ENCODE data around the gene PLA2G4A.
A peak's percentile ranks its signal among the peaks of the same experiment; 100 is the strongest.

PLA2G4A gene

DNA sequence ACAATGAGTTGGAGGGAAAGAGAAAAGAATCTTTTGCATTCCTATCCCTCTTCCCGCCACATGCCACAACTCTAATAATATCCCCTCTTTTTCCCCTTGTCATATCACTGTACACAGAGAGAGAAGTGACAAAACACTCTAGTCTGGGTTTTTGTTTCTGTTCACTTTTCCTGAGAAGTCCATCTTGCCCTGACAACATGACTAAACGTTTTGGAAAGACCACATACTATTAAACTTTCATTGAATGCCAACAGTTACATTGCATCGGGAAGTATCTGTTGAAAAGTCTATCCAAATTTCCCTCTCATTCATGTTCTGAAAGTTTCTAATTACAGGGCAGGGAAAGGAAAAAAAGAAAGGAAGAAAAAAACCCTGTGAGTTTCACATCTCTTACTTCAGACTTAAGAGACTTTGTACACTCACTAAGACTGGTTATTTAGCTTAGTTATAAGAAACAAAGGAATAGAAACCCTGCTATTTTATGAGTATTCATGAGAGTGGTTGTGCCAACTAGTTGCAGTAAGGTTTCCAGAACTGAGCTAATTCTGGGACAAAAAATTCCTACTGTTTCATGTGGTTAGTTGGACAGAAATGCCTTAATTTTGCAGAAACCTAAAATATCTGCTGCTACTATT is 16.9 kb downstream of the PLA2G4A start:
- peak; percentile 56 for DNase-seq (ENCODE audit: low read depth, low spot score)
- H3K4me3 ChIP-seq (ENCODE audit: low read depth, low read length) = no peak overlapping the region
- TF ChIP-seq, protein P1, sequence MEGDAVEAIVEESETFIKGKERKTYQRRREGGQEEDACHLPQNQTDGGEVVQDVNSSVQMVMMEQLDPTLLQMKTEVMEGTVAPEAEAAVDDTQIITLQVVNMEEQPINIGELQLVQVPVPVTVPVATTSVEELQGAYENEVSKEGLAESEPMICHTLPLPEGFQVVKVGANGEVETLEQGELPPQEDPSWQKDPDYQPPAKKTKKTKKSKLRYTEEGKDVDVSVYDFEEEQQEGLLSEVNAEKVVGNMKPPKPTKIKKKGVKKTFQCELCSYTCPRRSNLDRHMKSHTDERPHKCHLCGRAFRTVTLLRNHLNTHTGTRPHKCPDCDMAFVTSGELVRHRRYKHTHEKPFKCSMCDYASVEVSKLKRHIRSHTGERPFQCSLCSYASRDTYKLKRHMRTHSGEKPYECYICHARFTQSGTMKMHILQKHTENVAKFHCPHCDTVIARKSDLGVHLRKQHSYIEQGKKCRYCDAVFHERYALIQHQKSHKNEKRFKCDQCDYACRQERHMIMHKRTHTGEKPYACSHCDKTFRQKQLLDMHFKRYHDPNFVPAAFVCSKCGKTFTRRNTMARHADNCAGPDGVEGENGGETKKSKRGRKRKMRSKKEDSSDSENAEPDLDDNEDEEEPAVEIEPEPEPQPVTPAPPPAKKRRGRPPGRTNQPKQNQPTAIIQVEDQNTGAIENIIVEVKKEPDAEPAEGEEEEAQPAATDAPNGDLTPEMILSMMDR (IDR thresholded peaks at IDR 0.05; ENCODE audit: low read depth, low read length) = no peak
- in situ Hi-C loops (cut with HindIII; ENCODE audit: low sequenced_read_pairs) = no loop called here

- in situ Hi-C loops (cut with HindIII; ENCODE audit: low sequenced_read_pairs) = no loop called here
- no peak for DNase-seq (ENCODE audit: low read depth, low spot score)
- no peak overlapping the region for H3K4me3 ChIP-seq (ENCODE audit: low read depth, low read length)
- TF ChIP-seq, protein P1 (IDR thresholded peaks at IDR 0.05; ENCODE audit: low read depth, low read length) = no peak
These were observed 19.9 kb downstream of the PLA2G4A start for GRCh38 chr1:186848509-186849130.

GRCh38 chr1:186849271-186849671 is 20.5 kb downstream of the PLA2G4A start:
- TF ChIP-seq, protein P1 (IDR thresholded peaks at IDR 0.05; ENCODE audit: low read depth, low read length) = no peak
- in situ Hi-C loops (cut with HindIII; ENCODE audit: low sequenced_read_pairs) = no loop called here
- H3K4me3 ChIP-seq (ENCODE audit: low read depth, low read length) = no peak overlapping the region
- no peak for DNase-seq (ENCODE audit: low read depth, low spot score)

GRCh38 chr1:186849826-186850225 is 21.1 kb downstream of the PLA2G4A start:
- TF ChIP-seq, protein P1 (IDR thresholded peaks at IDR 0.05; ENCODE audit: low read depth, low read length) = no peak
- DNase-seq (ENCODE audit: low read depth, low spot score) = no peak
- in situ Hi-C loops (cut with HindIII; ENCODE audit: low sequenced_read_pairs) = no loop called here
- no peak overlapping the region for H3K4me3 ChIP-seq (ENCODE audit: low read depth, low read length)

DNA sequence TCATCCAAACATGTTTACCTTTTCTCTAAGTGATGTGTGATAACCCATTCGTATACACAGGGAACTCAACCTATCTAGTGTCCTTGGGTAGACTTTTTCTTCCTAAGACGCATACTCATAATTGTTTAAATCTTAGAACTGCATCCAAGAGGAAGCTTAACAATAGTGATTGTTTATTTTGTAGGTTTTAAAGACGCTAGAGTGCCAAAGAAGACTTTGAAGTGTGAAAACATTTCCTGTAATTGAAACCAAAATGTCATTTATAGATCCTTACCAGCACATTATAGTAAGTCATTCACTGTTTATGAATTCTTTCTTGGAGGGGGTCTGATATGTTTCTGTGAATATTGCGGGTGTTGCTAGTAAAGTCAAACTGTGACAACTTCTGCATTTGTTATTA is 25.4 kb downstream of the PLA2G4A start:
- in situ Hi-C loops (cut with HindIII; ENCODE audit: low sequenced_read_pairs) = no loop called here

DNA sequence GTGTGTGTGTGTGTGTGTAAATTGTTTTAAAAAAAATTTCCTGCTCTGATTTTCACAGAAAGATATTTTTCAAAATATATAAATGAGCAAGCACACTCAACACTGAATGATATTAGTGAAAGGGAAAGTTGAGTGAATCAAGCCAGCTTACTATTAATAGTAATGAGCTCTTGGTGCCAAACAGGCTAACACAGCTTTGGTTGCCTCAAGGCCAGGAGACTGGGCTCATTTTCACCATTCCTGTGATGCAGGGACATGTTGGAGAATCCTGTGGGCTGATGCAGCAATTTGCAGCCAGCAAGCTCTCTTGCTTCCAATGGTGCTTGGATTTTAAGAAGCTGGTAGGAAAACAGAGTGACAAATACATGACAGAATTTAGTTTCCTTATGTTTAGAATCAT is 30.2 kb downstream of the PLA2G4A start:
- no peak overlapping the region for H3K4me3 ChIP-seq (ENCODE audit: low read depth, low read length)
- TF ChIP-seq, protein P1 (IDR thresholded peaks at IDR 0.05; ENCODE audit: low read depth, low read length) = no peak
- in situ Hi-C loops (cut with HindIII; ENCODE audit: low sequenced_read_pairs) = no loop called here
- DNase-seq (ENCODE audit: low read depth, low spot score) = no peak

More for the DNA sequence above, 25.4 kb downstream of the PLA2G4A start:
- H3K4me3 ChIP-seq (ENCODE audit: low read depth, low read length) = no peak overlapping the region
- DNase-seq (ENCODE audit: low read depth, low spot score) = no peak
- TF ChIP-seq, protein P1 (IDR thresholded peaks at IDR 0.05; ENCODE audit: low read depth, low read length) = no peak

All from astrocyte of the spinal cord (primary cell).